ENCODE results near the gene ZNF22.

DNA sequence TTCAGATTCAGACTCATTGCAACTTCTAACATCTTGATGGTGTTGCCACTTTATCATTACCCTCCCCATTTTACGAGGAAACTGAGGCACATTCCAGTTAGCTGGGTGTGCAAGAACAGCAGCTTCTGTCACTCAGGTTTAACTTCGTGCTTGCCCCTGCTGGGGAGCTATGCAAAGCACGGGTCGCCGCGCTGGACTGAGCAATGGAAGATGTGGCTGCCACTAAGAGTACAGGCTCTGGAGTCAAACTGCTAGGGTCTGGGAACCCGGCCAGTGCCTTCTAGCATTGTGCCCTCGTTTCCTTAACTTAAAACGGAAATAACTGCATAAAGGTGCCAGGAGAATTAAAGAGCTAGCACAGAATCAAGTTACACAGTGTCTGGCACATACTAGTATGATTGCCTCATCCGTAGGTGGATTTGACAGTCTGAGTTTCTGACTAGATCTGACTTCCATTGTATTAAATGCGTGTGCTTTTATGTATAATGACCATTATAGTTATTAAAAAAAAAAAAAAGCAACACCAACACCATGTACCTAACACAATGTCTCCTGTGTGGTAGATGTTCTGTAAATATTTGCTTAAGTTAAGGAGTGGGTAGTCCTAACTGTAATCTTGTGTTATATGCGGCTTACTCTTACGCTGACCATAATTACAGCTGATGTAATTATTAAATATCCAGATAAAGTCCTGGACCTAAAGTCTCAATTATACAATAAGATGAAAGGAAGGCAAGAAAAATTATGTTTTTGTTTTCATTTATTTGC lies 842 bp downstream of the ZNF22 start:
- TF ChIP-seq, protein P1, sequence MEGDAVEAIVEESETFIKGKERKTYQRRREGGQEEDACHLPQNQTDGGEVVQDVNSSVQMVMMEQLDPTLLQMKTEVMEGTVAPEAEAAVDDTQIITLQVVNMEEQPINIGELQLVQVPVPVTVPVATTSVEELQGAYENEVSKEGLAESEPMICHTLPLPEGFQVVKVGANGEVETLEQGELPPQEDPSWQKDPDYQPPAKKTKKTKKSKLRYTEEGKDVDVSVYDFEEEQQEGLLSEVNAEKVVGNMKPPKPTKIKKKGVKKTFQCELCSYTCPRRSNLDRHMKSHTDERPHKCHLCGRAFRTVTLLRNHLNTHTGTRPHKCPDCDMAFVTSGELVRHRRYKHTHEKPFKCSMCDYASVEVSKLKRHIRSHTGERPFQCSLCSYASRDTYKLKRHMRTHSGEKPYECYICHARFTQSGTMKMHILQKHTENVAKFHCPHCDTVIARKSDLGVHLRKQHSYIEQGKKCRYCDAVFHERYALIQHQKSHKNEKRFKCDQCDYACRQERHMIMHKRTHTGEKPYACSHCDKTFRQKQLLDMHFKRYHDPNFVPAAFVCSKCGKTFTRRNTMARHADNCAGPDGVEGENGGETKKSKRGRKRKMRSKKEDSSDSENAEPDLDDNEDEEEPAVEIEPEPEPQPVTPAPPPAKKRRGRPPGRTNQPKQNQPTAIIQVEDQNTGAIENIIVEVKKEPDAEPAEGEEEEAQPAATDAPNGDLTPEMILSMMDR (IDR thresholded peaks at IDR 0.05 in 4 of 5, conservative IDR thresholded peaks at IDR 0.05 in 1 of 5), result peak in 1 of 5 experiments; percentile 7
- peak in 1 of 2 donors; percentile 5 for TF ChIP-seq POLR2A (IDR thresholded peaks at IDR 0.05)
